K562 (cell line): ENCODE data around the gene NAA11.

Experiments
- CHD7 ChIP-seq: fragments of 200-600 bp; sonication (generic); IDR thresholded peaks from one replicate; pipeline ENCODE4 v1.6.1; 2012; ENCODE audit warnings: mild to moderate bottlenecking, low read depth, low read length, inconsistent platforms
- CTCF ChIP-seq, 3 experiments: IDR thresholded peaks in 2 of 3; conservative IDR thresholded peaks in 1 of 3; 2 replicates each; pipeline ENCODE4 v1.5.1; 2011 to 2012; ENCODE audit warnings: low read length in 3 of 3, mild to moderate bottlenecking in 3 of 3, control low read depth in 2 of 3, improper control_type of control experiment in 1 of 3, inconsistent platforms in 1 of 3, low read depth in 1 of 3, mixed read lengths in 1 of 3, moderate library complexity in 1 of 3; ENCODE audit not compliant: insufficient read depth in 2 of 3
- EP300 ChIP-seq: IDR thresholded peaks from 2 replicates; pipeline ENCODE4 v1.6.1; 2012; ENCODE audit warnings: low read length, improper control_type of control experiment
- MAX ChIP-seq: sonication (generic); formaldehyde crosslinking; IDR thresholded peaks from 2 replicates; pipeline ENCODE4 v1.9.0; 2022; ENCODE audit warnings: mild to moderate bottlenecking, missing genetic modification reagents
- NCOA1 ChIP-seq: fragments of 450-650 bp; IDR thresholded peaks from 2 replicates; pipeline ENCODE4 v1.6.1; 2016; ENCODE audit warnings: low read depth
- RCOR1 ChIP-seq, 2 experiments: IDR thresholded peaks; 2 replicates each; pipeline ENCODE4 v1.6.1; 2012; ENCODE audit warnings: low read depth in 2 of 2, low read length in 2 of 2, borderline replicate concordance in 1 of 2, improper control_type of control experiment in 1 of 2
- SREBF2 ChIP-seq: sonication (generic); formaldehyde crosslinking; IDR thresholded peaks from 2 replicates; pipeline ENCODE4 v1.4.0; 2020; ENCODE audit warnings: mild to moderate bottlenecking, missing genetic modification reagents
- ZNF274 ChIP-seq: IDR thresholded peaks from 2 replicates; pipeline ENCODE4 v1.6.1; 2011; ENCODE audit warnings: low read depth, mild to moderate bottlenecking, low read length, moderate library complexity, borderline replicate concordance

GRCh38 chr4:79287076-79287475 lies 38.8 kb downstream of the NAA11 start:
- TF ChIP-seq SREBF2 (CRISPR knock-in tag) (no peak), CTCF (IDR thresholded peaks at IDR 0.05 in 2 of 3, conservative IDR thresholded peaks at IDR 0.05 in 1 of 3; ENCODE audit: insufficient read depth in 2 of 3, low read depth in 1 of 3, low read length in 3 of 3) (no peak), RCOR1 (IDR thresholded peaks at IDR 0.05; ENCODE audit: borderline replicate concordance in 1 of 2, low read depth in 2 of 2, low read length in 2 of 2) (no peak), NCOA1 (no peak), EP300 (no peak), CHD7 (no peak), MAX (CRISPR knock-in tag) (no peak), ZNF274 (no peak)
